IPS-NIHi11 (cell line): ENCODE results near the gene RAP1GDS1.
"Not testable (repeated sequence)": the region's sequence is repeated elsewhere in the genome, so short reads cannot be mapped to it uniquely, and the experiment has no call there.

Experiments used
- DNase-seq: peaks from one replicate; pipeline ENCODE4 v3.0.0; 2012; ENCODE audit warnings: mixed read lengths, low spot score

The RAP1GDS1 gene

DNA sequence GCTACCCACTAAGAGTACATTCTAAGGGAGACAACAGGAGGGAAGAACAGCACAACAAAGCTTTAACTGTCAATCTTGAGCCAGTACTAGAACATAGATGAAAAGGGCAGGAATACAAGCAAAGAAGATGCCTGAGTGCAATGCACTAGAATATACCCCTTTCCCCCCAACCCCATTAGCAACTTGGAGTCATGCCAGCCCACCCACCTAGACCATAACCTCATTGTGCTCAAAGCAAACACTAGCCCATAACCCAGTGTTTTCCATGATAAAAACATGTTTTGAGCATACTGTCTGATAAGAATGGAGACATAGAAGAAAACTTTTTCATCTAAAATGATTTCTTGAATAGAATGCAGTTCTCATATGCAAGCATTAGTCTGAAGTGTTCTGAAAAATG is 183.2 kb downstream of the RAP1GDS1 start:
- no peak for DNase-seq

- DNase-seq = no peak
These were observed 185.6 kb downstream of the RAP1GDS1 start for GRCh38 chr4:98446499-98447375.

- peak; percentile 35 for DNase-seq
These were observed 186.5 kb downstream of the RAP1GDS1 start for GRCh38 chr4:98447648-98448047.

- no peak for DNase-seq
These were observed 187.7 kb downstream of the RAP1GDS1 start for GRCh38 chr4:98448908-98449307.

- no peak for DNase-seq
These were observed 190.9 kb downstream of the RAP1GDS1 start for GRCh38 chr4:98452091-98452490.

DNA sequence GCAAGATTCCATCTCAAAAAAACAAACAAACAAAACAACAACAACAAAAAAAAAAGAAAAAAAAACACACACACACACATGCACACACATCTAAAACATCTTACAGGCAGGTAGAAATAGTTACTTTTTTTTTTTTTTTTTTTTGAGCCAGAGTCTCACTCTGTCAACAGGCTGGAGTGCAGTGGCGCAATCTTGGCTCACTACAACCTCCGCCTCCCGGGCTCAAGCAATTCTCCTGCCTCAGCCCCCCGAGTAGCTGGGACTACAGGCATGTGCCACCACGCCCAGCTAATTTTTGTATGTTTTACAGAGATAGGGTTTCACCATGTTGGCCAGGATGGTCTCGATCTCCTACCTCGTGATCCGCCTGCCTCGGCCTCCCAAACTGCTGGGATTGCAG is 196.2 kb downstream of the RAP1GDS1 start:
- not testable (repeated sequence) for DNase-seq

GRCh38 chr4:98461121-98461865 is 200.1 kb downstream of the RAP1GDS1 start:
- DNase-seq = not testable (repeated sequence)

GRCh38 chr4:98462487-98462886 is 201.3 kb downstream of the RAP1GDS1 start:
- DNase-seq = no peak

DNA sequence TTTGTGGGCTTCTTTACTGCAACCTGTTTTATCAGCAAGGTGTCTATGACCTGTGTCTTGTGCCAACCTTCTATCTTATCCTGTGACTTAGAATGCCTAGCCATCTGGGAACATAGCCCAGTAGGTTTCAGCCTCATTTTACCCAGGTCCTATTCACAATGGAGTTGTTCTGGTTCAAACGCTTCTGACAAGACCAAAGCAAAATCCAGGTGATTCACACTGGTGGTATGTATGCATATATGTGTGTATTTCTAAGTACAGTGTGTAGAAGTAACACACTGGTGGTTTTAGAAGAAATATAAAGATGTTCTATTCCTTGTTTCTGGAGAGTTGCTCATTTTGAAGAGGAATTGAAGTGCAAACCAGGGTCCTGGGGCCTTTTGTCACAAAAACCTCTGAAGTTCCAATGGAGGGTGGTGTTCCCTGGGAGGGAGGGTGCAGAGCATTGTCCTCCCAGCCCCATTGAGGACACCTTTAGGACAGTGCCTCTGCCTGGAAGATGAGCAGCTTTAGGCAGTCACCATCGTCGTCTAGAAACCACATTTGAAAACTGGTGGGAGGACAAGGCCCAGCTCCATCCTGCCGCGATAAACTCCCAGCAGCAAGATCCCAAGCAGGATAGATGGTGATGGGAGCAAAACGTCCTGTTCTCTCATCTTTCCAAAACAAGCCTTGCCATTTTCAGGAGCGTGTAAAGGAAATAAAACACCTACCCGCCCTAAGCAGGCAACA is 205.8 kb downstream of the RAP1GDS1 start:
- no peak for DNase-seq

GRCh38 chr4:98467627-98468072 is 206.5 kb downstream of the RAP1GDS1 start:
- DNase-seq = peak; percentile 83

DNA sequence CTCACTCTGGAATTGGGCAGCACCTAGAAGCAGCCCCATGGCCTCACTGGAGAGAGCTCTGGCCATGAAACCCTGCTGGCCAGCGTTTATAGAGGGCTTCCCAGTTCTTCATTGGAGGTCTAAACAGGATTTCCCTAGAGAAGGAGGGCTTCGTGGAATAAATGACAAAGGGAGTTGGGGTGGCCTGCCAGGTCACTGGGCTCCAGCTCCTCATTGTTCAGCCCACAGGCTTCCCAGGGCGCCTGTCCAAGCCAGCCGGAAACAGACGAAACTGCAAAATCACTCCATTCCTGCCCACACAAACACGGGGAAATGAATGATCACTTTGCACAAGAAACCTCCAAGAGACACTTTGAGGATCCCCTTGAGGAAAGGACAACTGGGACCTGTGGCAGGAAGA is 207.5 kb downstream of the RAP1GDS1 start:
- DNase-seq = peak; percentile 17

DNA sequence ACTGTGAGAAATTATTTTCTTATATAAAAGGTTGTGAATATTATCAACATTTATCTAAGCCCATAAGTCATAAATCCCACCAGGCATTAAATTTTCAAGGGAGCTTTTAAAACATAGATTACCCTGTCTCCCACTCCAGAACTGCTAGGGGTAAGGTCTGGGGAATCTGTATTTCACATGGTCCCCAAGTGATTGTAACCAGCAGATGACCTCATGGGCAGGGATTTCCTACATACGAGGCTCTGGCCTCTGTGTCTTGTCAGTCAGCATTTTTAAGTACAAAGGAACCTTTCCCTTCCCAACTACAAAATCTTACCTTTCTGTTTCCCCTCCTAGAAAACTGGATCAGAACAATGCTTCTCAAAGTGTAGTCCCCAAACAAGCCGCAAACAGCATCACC is 208.6 kb downstream of the RAP1GDS1 start:
- DNase-seq = no peak

GRCh38 chr4:98470366-98470765 is 209.2 kb downstream of the RAP1GDS1 start:
- no peak for DNase-seq

GRCh38 chr4:98470831-98471230 is 209.6 kb downstream of the RAP1GDS1 start:
- no peak for DNase-seq

DNA sequence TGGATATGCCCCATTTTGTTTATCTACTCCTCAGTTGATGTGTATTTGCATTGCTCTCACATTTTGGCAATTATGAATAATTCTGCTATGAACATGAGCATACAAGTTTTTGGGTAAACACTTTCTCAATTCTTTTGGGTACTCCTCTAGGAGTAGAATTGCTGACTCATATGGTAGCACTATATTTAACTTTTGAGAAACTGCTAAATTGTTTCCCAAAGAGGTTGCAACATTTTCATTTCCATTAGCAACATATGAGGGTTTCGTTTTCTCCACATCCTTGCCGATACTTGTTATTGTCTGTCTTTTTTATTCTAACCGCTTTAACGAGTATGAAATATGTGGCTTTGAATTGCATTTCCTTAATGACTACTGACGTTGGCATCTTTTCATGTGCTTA is 211.9 kb downstream of the RAP1GDS1 start:
- no peak for DNase-seq

- DNase-seq = no peak
These were observed 213.2 kb downstream of the RAP1GDS1 start for GRCh38 chr4:98474408-98474844.

DNA sequence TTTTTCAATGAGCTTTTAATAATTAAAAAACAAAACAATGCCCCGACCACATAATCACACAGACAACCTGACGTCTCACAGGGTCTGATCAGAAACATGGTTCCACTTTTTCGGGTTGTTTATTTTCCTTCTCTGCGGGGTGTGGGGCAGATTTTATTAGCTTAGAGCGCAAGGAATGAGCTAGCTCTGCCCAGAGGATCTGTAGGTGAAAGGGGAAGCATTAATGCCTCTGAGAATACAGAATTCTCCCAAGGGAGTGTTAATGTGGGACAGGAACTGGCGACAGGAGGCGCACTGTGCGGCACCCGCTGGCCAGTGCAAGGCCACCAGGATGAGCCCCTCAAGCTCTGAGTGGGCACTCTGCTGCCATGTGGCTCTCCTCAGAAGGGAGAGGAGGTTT is 215.7 kb downstream of the RAP1GDS1 start:
- no peak for DNase-seq

GRCh38 chr4:98479590-98479989 is 218.4 kb downstream of the RAP1GDS1 start:
- DNase-seq = not testable (repeated sequence)

GRCh38 chr4:98480535-98480934 is 219.4 kb downstream of the RAP1GDS1 start:
- DNase-seq = no peak

GRCh38 chr4:98481167-98481566 is 220.0 kb downstream of the RAP1GDS1 start:
- no peak for DNase-seq

GRCh38 chr4:98482503-98482846 is 221.3 kb downstream of the RAP1GDS1 start:
- no peak for DNase-seq
